NT2/D1 (cell line): ENCODE data around the gene LIN37.

Experiments
- YY1 ChIP-seq: IDR thresholded peaks from 2 replicates; pipeline ENCODE4 v1.6.1; 2011; ENCODE audit not compliant: insufficient read length, insufficient read depth
- ZNF274 ChIP-seq: IDR thresholded peaks from 2 replicates; pipeline ENCODE4 v1.6.1; 2011; ENCODE audit warnings: mild to moderate bottlenecking, low read depth, low read length

DNA sequence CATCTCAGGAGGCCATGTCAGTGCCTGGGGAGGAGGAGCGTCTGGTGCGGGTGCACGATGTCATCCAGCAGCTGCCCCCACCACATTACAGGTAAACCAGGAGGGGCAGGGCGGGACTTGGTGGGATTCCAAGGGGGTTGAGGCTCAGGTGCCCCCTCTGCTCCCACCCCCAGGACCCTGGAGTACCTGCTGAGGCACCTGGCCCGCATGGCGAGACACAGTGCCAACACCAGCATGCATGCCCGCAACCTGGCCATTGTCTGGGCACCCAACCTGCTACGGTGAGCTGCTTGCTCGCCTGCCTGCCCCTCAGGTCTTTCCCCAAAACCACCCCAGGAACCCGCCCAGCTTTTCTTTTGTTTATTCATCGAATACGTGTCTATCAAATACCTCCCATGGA lies 34.2 kb downstream of the LIN37 start:
- TF ChIP-seq ZNF274: no peak
- no peak for TF ChIP-seq YY1
